D341Med (cell line): ENCODE results near the gene IYD.
"Not testable (repeated sequence)": the region's sequence is repeated elsewhere in the genome, so short reads cannot be mapped to it uniquely, and the experiment has no call there.

ENCODE experiments used
- DNase-seq: peaks from one replicate; pipeline ENCODE4 v3.0.0; 2012; ENCODE audit warnings: low spot score

Gene IYD

DNA sequence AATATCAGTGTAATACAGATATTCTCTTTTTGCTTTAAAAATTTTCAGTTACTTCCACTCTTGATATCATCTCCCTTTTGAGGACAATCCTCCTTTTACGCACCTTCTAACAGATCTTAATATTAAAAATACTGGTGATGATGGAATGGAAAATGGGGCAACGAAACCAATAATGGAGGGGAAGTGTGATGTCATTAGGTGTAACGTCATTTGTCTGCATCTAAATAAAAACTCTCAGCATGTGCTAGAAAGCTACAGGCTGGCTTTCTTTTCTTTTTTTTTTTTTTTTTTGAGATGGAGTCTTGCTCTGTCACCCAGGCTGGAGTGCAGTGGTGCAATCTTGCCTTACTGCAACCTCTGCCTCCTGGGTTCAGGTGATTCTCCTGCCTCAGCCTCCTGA lies 66.5 kb downstream of the IYD start:
- no peak for DNase-seq

DNA sequence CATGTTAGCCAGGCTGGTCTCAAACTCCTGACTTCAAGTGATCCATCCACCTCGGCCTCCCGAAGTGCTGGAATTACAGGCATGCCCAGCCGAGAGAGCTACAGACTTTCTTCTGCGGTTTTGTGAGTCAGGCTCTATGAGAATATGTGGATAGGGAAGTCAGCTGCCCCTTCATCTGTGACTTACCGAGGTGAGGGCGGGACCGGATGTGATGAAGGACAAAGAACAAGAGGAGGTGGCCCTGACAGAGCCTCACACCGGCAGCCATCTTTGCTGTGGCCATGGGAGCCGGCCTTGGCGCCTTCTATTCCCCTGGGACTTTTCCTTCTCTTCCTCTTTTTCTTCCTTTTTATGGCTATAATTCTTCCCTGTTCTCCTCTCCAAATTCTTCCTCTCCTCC lies 67.0 kb downstream of the IYD start:
- no peak for DNase-seq

DNA sequence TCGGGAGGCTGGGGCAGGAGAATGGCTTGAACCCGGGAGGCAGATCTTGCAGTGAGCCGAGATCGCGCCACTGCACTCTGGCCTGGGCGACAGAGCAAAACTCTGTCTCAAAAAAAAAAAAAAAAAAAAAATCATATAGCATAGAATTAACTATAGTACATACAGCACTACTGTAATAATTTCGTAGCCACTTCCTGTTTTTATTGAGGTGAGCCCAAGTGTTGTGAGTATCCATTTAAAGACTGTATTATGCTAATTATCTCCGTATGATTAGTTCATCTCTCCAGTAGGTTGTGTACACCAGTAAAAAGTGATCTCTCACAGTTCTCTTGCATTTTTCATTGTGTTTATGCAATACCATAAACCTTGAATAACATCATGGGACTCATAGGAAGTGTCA lies 70.6 kb downstream of the IYD start:
- no peak for DNase-seq

DNA sequence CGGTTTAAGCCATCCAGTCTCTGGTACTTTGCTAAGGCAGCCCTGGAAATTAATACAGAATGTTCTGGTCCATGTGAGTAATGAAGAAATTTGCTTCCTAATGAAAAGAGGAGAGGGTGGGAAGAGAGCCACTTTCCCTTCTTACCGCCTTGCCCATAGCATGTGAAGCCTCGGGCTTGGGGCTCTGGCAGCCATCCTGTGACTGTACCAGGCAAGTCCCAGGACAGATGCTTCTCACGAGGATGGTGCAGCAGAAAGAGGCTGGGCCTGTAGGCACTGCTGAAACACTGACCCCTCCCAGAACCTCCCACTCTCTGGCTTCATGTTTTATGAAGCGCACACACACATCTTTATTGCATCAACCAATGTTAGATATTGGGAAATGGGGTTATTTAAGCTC lies 74.8 kb downstream of the IYD start:
- no peak for DNase-seq

DNA sequence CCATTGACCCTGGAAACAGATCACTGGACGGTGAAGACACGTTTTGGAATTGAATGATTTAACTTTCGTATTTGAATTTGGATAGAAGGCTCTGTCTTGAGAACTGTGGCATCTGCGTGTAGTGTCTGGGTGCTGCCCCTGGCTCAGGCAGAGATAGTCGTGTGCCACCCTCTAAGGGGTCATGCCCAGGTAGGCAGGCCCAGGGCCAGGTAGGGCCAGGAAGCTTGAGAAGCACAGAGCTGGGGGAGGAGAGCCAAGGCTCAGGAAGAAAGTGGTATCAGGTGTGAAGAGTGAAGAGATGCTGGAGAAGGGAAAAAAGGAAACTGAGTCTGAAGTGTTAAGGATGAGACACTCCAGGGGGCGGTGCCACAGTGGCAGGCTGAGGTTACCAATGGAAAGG lies 75.5 kb downstream of the IYD start:
- DNase-seq = no peak

DNA sequence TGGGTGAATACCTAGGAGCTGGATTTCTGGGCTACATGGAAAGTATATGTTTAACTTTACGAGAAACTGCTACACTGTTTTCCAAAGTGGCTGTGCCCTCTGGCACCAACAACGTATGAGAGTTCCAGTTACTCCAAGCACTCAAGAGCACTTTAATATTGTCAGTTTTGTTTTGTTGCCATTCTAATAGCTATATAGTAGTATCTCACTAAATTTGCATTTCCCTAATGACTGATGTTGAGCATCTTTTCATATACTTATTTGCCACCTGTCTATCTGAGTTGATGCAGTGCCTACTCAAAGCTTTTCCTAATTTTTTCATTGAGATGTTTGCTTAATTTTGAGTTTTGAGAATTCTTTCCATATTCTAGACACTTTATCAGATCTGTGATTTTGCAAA lies 76.7 kb downstream of the IYD start:
- DNase-seq = no peak

DNA sequence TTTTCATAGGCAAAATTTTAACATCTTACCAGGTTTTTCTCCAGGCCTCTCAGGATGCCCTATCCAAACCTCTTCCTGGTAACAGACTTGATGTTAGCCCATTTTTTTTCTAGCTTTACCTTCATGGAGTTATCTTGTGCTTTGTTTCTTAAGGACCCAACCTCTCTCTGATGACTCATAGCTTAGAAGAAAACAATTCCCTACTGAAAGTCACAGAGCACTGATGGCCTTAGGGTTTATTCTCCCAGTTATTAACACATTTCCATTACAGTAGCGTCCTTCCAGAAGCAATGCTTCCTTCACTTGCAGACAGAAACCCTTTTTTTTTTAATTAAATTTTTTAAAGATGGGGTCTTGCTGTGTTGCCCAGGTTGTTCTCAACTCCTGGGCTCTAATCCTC lies 79.4 kb downstream of the IYD start:
- DNase-seq = no peak

DNA sequence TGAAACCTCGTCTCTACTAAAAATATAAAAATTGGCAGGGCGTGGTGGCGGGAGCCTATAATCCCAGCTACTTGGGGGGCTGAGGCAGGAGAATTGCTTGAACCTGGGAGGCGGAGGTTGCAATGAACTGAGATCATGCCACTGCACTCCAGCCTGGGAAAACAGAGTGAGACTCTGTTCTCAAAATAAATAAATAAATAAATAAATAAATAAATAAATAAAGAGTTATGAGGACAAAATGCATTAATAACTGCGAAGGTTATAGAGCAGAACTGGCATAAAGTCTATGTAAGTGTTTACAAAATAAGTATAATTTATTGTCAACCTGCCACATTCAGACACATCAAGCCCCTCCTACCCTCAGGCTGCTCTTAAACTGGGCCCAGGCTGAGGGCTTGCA lies 80.2 kb downstream of the IYD start:
- DNase-seq = not testable (repeated sequence)

DNA sequence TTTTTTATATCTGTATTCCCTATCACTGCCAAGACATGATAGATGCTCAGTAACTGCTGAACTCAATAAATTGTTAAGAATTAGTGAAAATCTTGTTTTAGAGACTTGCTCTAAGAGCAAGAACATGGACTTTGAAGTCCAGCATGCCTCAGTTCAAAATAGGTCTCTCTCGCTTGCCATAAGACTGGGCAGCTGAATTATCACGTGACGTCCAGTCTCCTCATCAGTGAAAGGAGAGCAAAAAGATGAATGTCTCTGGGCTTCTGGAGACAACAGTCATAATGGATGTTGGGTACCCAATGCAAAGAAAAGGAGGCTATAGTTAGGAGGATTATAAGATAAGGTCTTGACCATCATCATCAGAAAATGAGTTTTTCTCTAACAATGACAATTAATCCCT lies 82.1 kb downstream of the IYD start:
- DNase-seq = no peak

DNA sequence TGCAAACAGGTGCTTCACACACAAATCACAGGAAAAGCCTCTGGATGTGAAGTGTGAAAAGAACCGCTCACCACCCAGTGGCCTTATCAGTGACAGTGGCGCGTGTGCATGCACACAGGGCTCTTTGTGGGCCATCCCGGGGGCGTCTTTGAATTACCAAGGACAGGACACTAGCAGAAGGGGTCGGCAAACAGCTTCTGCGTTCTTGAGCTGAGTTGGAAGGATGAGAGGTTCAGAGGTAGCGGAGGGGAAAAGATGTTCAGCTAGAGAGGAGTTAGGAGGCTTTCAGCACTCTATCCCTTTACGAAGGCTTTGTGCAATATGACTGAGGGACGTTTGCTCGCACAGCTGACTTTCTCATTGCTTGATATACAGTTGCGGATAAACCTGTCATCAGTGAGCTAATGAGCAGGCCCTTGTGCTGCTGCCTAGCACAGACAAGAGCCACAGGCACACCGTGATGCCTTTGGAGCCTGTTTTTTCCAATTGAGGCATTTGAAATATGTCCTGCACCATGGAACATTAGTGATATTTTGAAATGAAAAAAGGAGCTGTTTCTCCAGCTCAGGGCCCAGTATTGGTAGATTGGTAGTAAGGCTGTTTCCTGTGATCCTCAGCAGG lies 83.1 kb downstream of the IYD start:
- no peak for DNase-seq

DNA sequence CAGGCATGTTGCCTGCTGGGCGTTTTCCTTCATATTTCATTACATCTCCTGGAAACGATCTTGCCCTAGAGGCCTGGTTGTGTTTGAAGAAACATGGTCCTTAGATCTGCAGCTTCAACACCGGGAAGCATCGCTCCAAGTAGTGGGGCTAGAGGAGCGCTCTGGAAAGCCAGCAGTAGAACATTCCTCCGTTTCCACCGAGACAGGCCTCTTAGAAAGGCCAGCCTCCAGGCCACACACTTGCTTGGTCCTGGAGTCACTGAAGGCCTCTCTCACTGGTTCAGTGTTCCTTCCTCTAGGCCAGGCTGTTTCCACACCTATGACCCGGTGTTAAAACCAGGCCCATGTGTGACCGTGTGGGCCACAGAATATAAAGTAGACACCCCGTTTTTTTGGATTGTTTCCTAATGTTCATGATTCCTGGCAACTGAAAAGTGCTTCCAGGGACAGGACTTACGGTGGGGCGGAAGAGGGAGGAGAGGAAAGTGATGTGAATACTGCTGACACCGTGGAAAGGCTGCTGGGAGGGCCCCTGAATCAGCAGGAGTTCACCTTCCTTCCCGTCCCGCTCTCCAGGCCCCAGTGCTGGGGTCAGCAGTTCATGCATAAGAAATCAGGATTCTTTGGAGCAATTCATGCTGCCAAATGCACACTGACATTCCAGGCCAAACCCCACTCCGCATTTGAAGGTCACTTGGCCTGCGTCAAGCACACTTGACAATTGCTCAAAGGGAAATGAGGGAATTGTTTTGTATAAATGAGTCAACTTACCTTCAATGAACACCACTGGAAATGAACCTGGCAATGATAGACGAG lies 83.8 kb downstream of the IYD start:
- no peak for DNase-seq

DNA sequence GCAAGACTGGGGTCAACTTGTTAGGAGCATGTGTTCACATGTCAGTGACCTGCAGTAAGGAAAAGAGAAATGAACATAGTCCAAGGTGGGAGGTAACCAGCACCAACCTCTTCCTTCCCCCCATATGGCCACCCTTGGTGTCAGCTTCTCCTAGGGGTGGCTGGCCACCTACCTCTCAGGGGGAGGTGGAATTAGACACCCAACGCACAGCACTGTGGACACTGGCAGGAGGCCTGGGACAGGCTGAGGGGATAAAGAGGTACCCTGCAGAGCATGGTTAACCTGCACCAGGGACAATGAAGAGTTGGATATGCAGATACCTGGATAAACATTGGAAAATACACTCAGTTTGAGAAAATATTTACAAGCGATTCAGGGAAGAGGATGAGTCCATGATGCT lies 84.5 kb downstream of the IYD start:
- no peak for DNase-seq
